GM12878 (cell line): ENCODE measurements around the gene CLDN17. TPM values are rescaled to one million over a fixed set of nuclear protein-coding genes. Genes with fewer than 3 reads are reported as not detected.

Source experiments
- ATAC-seq: fragments of 200-7000 bp; cut with Tn5 transposase; 3 replicates; pipeline ENCODE4 v1.9.1; 2020; ENCODE audit warnings: mild to moderate bottlenecking, moderate library complexity
- BruUV-seq: library from RNA; stranded (reverse); fragments of 400-500 nt; replicated peaks from 2 replicates; lab custom pipeline; 2021; lab: Mats Ljungman, UMichigan
- CTCF ChIA-PET: fragments of 300-600 bp; sonication (Branson Sonifier 250); formaldehyde crosslinking; extraction: SDS; loops from one replicate; lab custom pipeline; 2021; ENCODE audit warnings: inconsistent platforms; lab: Yijun Ruan, JAX
- POLR2A ChIA-PET: fragments of 350-600 bp; formaldehyde crosslinking; extraction: SDS; loops from one replicate; lab custom pipeline; 2021; ENCODE audit warnings: inconsistent platforms; lab: Charles Lee
- RAD21 ChIA-PET: fragments of 300-600 bp; sonication (Branson Sonifier 250); formaldehyde crosslinking; loops from one replicate; lab custom pipeline; 2023; ENCODE audit warnings: antibody characterized with exemption; ENCODE audit not compliant: unreplicated experiment; lab: Charles Lee
- SMC1A ChIA-PET: fragments of 300-600 bp; sonication (Branson Sonifier 250); formaldehyde crosslinking; loops from one replicate; lab custom pipeline; 2023; ENCODE audit not compliant: unreplicated experiment, uncharacterized antibody; lab: Charles Lee
- DNase-seq: peaks from one replicate; pipeline ENCODE4 v3.0.0-alpha.2; 2011; ENCODE audit warnings: low read depth, low spot score
- FAIRE-seq: peaks from 3 replicates; lab custom pipeline; 2011; peaks lifted over from hg19 to GRCh38; lab: Jason Lieb, UNC
- H2AFZ ChIP-seq: 2 replicates; pipeline ENCODE4 v1.6.0; 2011; ENCODE audit warnings: low read depth, low read length, control low read depth; ENCODE audit not compliant: control insufficient read depth
- H3K27ac ChIP-seq: 2 replicates; pipeline ENCODE4 v1.5.1; 2011; ENCODE audit warnings: control low read depth; ENCODE audit not compliant: control insufficient read depth, insufficient read depth
- H3K27me3 ChIP-seq, 2 experiments: replicated peaks in 1 of 2; 2 replicates each; pipeline versions ENCODE4 v1.6.0 to v1.6.1; 2011; ENCODE audit warnings: low read length in 1 of 2; ENCODE audit not compliant: control insufficient read depth in 2 of 2, insufficient read depth in 2 of 2
- H3K36me3 ChIP-seq, 2 experiments: 2 replicates each; pipeline ENCODE4 v1.5.1; 2011; ENCODE audit warnings: low read length in 1 of 2; ENCODE audit not compliant: control insufficient read depth in 2 of 2, insufficient read depth in 2 of 2
- H3K4me1 ChIP-seq: 2 replicates; pipeline ENCODE4 v1.6.1; 2011; ENCODE audit warnings: mild to moderate bottlenecking, low read length, moderate library complexity, mixed read lengths; ENCODE audit not compliant: control insufficient read depth, insufficient read depth
- H3K4me2 ChIP-seq: 2 replicates; pipeline ENCODE4 v1.6.0; 2011; ENCODE audit warnings: control low read depth; ENCODE audit not compliant: control insufficient read depth, insufficient read depth
- H3K4me3 ChIP-seq: fragments of 200-600 bp; sonication (generic); 2 replicates; pipeline ENCODE4 v1.5.1; 2016
- H3K79me2 ChIP-seq: 2 replicates; pipeline ENCODE4 v1.6.0; 2011; ENCODE audit warnings: low read length; ENCODE audit not compliant: control insufficient read depth, insufficient read depth
- H3K9ac ChIP-seq: 2 replicates; pipeline ENCODE4 v1.8.0; 2011; ENCODE audit warnings: low read length, control low read depth, mixed read lengths; ENCODE audit not compliant: control insufficient read depth, insufficient read depth
- H3K9me3 ChIP-seq: replicated peaks from 3 replicates; pipeline ENCODE4 v1.5.1; 2011; ENCODE audit warnings: mild to moderate bottlenecking, low read length; ENCODE audit not compliant: control insufficient read depth, insufficient read depth
- H4K20me1 ChIP-seq: 2 replicates; pipeline ENCODE4 v1.6.0; 2011; ENCODE audit not compliant: control insufficient read depth, insufficient read depth
- BCLAF1 ChIP-seq: fragments of 450-650 bp; IDR thresholded peaks from 2 replicates; pipeline ENCODE4 v1.6.1; 2017; ENCODE audit warnings: antibody characterized with exemption, mild to moderate bottlenecking, moderate library complexity
- ETV6 ChIP-seq, 2 experiments: fragments of 450-650 bp in 1 of 2; IDR thresholded peaks in 1 of 2; conservative IDR thresholded peaks in 1 of 2; 2 replicates each; pipeline ENCODE4 v1.6.1; 2014; ENCODE audit warnings: antibody characterized with exemption in 1 of 2, borderline replicate concordance in 1 of 2, low read depth in 1 of 2, mild to moderate bottlenecking in 1 of 2, moderate library complexity in 1 of 2
- FOXM1 ChIP-seq: IDR thresholded peaks from 2 replicates; pipeline ENCODE4 v1.6.1; 2012; ENCODE audit warnings: low read depth, mild to moderate bottlenecking, inconsistent platforms, low read length, moderate library complexity
- IRF5 ChIP-seq: fragments of 450-650 bp; IDR thresholded peaks from 2 replicates; pipeline ENCODE4 v1.6.1; 2017; ENCODE audit warnings: borderline replicate concordance
- JUND ChIP-seq: IDR thresholded peaks from 2 replicates; pipeline ENCODE4 v1.6.1; 2012; ENCODE audit warnings: low read depth, mild to moderate bottlenecking, low read length, improper control_type of control experiment, moderate library complexity
- MYC ChIP-seq: IDR thresholded peaks from 2 replicates; pipeline ENCODE4 v1.6.1; 2011; ENCODE audit warnings: mild to moderate bottlenecking, low read length, moderate library complexity, inconsistent platforms; ENCODE audit not compliant: insufficient read depth, insufficient replicate concordance, insufficient read length, severe bottlenecking
- NRF1 ChIP-seq: conservative IDR thresholded peaks from 2 replicates; pipeline ENCODE4 v1.6.1; 2011; ENCODE audit warnings: mild to moderate bottlenecking, low read depth, low read length, improper control_type of control experiment
- SMAD1 ChIP-seq: fragments of 450-650 bp; IDR thresholded peaks from 2 replicates; pipeline ENCODE4 v1.6.1; 2018; ENCODE audit warnings: mild to moderate bottlenecking, low read depth; ENCODE audit not compliant: partially characterized antibody
- in situ Hi-C: fragments of 300-500 bp; cut with MboI; formaldehyde crosslinking; loops from 9 replicates; pipeline ENCODE4 v1.14.3; 2018; ENCODE audit warnings: mixed read lengths
- intact Hi-C: fragments of 100-400 bp; cut with micrococcal nuclease; formaldehyde crosslinking; loops from one replicate; pipeline ENCODE4 v1.14.2; 2022; ENCODE audit not compliant: unreplicated experiment
- polyA plus RNA-seq, 11 experiments: library from polyadenylated mRNA; depleted of rRNA in 4 of 11; unstranded in 6 of 11; stranded (reverse) in 5 of 11; fragments of >200 nt; fragmentation: Nextera tagmentation in 4 of 11; fragmentation: Illumina TruSeq in 1 of 11; extraction: Ambion mirVana in 4 of 11; extraction: Trizol in 1 of 11; gene quantifications; 1 replicate in 1 of 11; 2 replicates in 10 of 11; pipeline versions ENCODE4 v1.2.1 to v1.2.3, GENCODE V29; 2011 to 2016; ENCODE audit warnings: inconsistent platforms in 2 of 11, missing spikeins in 2 of 11, low read depth in 1 of 11
- total RNA-seq, 4 experiments: library from RNA; depleted of rRNA in 3 of 4; stranded (reverse); fragments of >200 nt in 3 of 4; fragmentation: Illumina TruSeq in 1 of 4; extraction: Trizol in 1 of 4; gene quantifications; 2 replicates each; pipeline versions ENCODE4 v1.2.1 to v1.2.3, GENCODE V29; 2013 to 2021

CLDN17 gene
- total and polyA plus RNA-seq, 10 of the 15 experiments (the other 5 are each of a cell fraction or from before 2014, with no cell fraction given): not detected

GRCh38 chr21:30153697-30154340 is 12.8 kb downstream of the CLDN17 start (continued):
- TF ChIP-seq BCLAF1 (no peak), JUND (no peak), ETV6 (conservative IDR thresholded peaks at IDR 0.05 in 1 of 2, IDR thresholded peaks at IDR 0.05 in 1 of 2; ENCODE audit: borderline replicate concordance in 1 of 2, low read depth in 1 of 2) (no peak), SMAD1 (no peak), IRF5 (no peak), FOXM1 (no peak), MYC (no peak)

GRCh38 chr21:30152792-30153191 is 13.8 kb downstream of the CLDN17 start:
- ATAC-seq (no peak), DNase-seq (no peak)
- SMC1A ChIA-PET: no interaction called here
- no peaks in the 10 kb centered on the region for H3K79me2 ChIP-seq
- H4K20me1 ChIP-seq: no peaks in the 10 kb centered on the region
- BruUV-seq: no TSS peak
- no peaks in the 10 kb centered on the region for H3K27me3 ChIP-seq
- no peak overlapping the region for H2AFZ ChIP-seq
- H3K4me3 ChIP-seq: no peak overlapping the region
- H3K27ac ChIP-seq: no peak overlapping the region
- no peaks in the 10 kb centered on the region for H3K4me1 ChIP-seq
- TF ChIP-seq NRF1: no peak
- TF ChIP-seq, all 136 proteins: peak for 0
- in situ Hi-C loops: no loop called here
- ChIA-PET POLR2A (no interaction called here), CTCF (no interaction called here), RAD21 (no interaction called here)
- H3K4me2 ChIP-seq: no peak overlapping the region
- intact Hi-C loops: no loop called here
- no peak for FAIRE-seq
- no peak overlapping the region for H3K9ac ChIP-seq
- no peaks in the 10 kb centered on the region for H3K36me3 ChIP-seq
- H3K9me3 ChIP-seq: no peaks in the 10 kb centered on the region
